ENCODE data around the gene NFE2L1.

NFE2L1 gene

GRCh38 chr17:48002916-48003416, 45.2 kb upstream of the NFE2L1 start:
- Histone ChIP-seq H2BK120ac (ENCODE audit: low read depth, low read length) (no peak overlapping the region), H3K27ac (ENCODE audit: low read depth, low read length) (peak overlapping the region; percentile 83), H3K4ac (ENCODE audit: low read depth, low read length) (no peak overlapping the region), H3K9ac (ENCODE audit: low read length) (no peak overlapping the region), H3K36me3 (ENCODE audit: control insufficient read depth, insufficient read depth, low read length) (no peaks in the 10 kb centered on the region), H3K79me2 (ENCODE audit: control insufficient read depth, insufficient read depth, low read length) (no peaks in the 10 kb centered on the region), H3K56ac (ENCODE audit: low read length) (peak overlapping the region; percentile 76), H2BK15ac (replicated peaks; ENCODE audit: low read depth) (no peak overlapping the region), H3K23ac (ENCODE audit: low read length) (no peak overlapping the region), H3K4me2 (ENCODE audit: low read length) (no peak overlapping the region), H3K4me3 (ENCODE audit: low read length) (no peak overlapping the region), H3K27me3 (ENCODE audit: insufficient read depth, low read length, poor library complexity) (no peaks in the 10 kb centered on the region), H3K4me1 (ENCODE audit: control insufficient read depth, low read depth, low read length) (peaks cover 17% of the 10 kb centered on the region), H4K5ac (ENCODE audit: low read length) (peak overlapping the region; percentile 77), H2AK5ac (ENCODE audit: low read length) (no peak overlapping the region), H3K79me1 (ENCODE audit: low read length) (no peaks in the 10 kb centered on the region), H2BK5ac (ENCODE audit: low read length) (peak overlapping the region; percentile 68), H4K8ac (ENCODE audit: low read depth, low read length) (no peak overlapping the region), H3K18ac (ENCODE audit: low read length) (peak overlapping the region; percentile 54)
- DNase-seq, result no peak
- no CpG with 5 or more reads among the region's 7 CpGs for WGBS (ENCODE audit: extremely low coverage, insufficient coverage, low lambda C conversion rate)

- Histone ChIP-seq H3K36me3 (ENCODE audit: control insufficient read depth, insufficient read depth, low read length) (no peaks in the 10 kb centered on the region), H3K79me1 (ENCODE audit: low read length) (no peaks in the 10 kb centered on the region), H3K27ac (ENCODE audit: low read depth, low read length) (peak overlapping the region; percentile 83), H3K18ac (ENCODE audit: low read length) (peak overlapping the region; percentile 54), H3K56ac (ENCODE audit: low read length) (peak overlapping the region; percentile 76), H2BK120ac (ENCODE audit: low read depth, low read length) (no peak overlapping the region), H2AK5ac (ENCODE audit: low read length) (peak overlapping the region; percentile 1), H3K4me1 (ENCODE audit: control insufficient read depth, low read depth, low read length) (peaks cover 17% of the 10 kb centered on the region), H3K79me2 (ENCODE audit: control insufficient read depth, insufficient read depth, low read length) (no peaks in the 10 kb centered on the region), H3K4me2 (ENCODE audit: low read length) (no peak overlapping the region), H4K5ac (ENCODE audit: low read length) (no peak overlapping the region), H2BK15ac (replicated peaks; ENCODE audit: low read depth) (peak overlapping the region; percentile 10), H3K4ac (ENCODE audit: low read depth, low read length) (no peak overlapping the region), H3K9ac (ENCODE audit: low read length) (no peak overlapping the region), H4K8ac (ENCODE audit: low read depth, low read length) (no peak overlapping the region), H3K23ac (ENCODE audit: low read length) (no peak overlapping the region), H3K27me3 (ENCODE audit: insufficient read depth, low read length, poor library complexity) (no peaks in the 10 kb centered on the region), H3K4me3 (ENCODE audit: low read length) (no peak overlapping the region), H2BK5ac (ENCODE audit: low read length) (no peak overlapping the region)
- DNase-seq, result peak; percentile 53
- no CpG with 5 or more reads among the region's 17 CpGs for WGBS (ENCODE audit: extremely low coverage, insufficient coverage, low lambda C conversion rate)
Measured at GRCh38 chr17:48003417-48004151, 44.6 kb upstream of the NFE2L1 start.

- Histone ChIP-seq H2BK15ac (replicated peaks; ENCODE audit: low read depth) (peak overlapping the region; percentile 93), H4K8ac (ENCODE audit: low read depth, low read length) (no peak overlapping the region), H3K56ac (ENCODE audit: low read length) (peak overlapping the region; percentile 49), H3K4me1 (ENCODE audit: control insufficient read depth, low read depth, low read length) (peaks cover 17% of the 10 kb centered on the region), H3K18ac (ENCODE audit: low read length) (peak overlapping the region; percentile 32), H3K4me2 (ENCODE audit: low read length) (no peak overlapping the region), H2BK5ac (ENCODE audit: low read length) (no peak overlapping the region), H4K5ac (ENCODE audit: low read length) (peak overlapping the region; percentile 39), H3K79me2 (ENCODE audit: control insufficient read depth, insufficient read depth, low read length) (no peaks in the 10 kb centered on the region), H3K36me3 (ENCODE audit: control insufficient read depth, insufficient read depth, low read length) (no peaks in the 10 kb centered on the region), H3K9ac (ENCODE audit: low read length) (no peak overlapping the region), H3K4ac (ENCODE audit: low read depth, low read length) (no peak overlapping the region), H3K4me3 (ENCODE audit: low read length) (no peak overlapping the region), H3K27ac (ENCODE audit: low read depth, low read length) (no peak overlapping the region), H2AK5ac (ENCODE audit: low read length) (no peak overlapping the region), H3K27me3 (ENCODE audit: insufficient read depth, low read length, poor library complexity) (no peaks in the 10 kb centered on the region), H3K23ac (ENCODE audit: low read length) (no peak overlapping the region), H2BK120ac (ENCODE audit: low read depth, low read length) (no peak overlapping the region), H3K79me1 (ENCODE audit: low read length) (no peaks in the 10 kb centered on the region)
- WGBS (ENCODE audit: extremely low coverage, insufficient coverage, low lambda C conversion rate), result no CpG with 5 or more reads among the region's 3 CpGs
- DNase-seq, result no peak
Measured at GRCh38 chr17:48004983-48005382, 43.2 kb upstream of the NFE2L1 start.

- H3K79me1 ChIP-seq (ENCODE audit: low read length), result no peaks in the 10 kb centered on the region
- no peak overlapping the region for H3K56ac ChIP-seq (ENCODE audit: low read length)
- no peak overlapping the region for H2AK5ac ChIP-seq (ENCODE audit: low read length)
- no peak overlapping the region for H3K27ac ChIP-seq (ENCODE audit: low read depth, low read length)
- H3K4me1 ChIP-seq (ENCODE audit: control insufficient read depth, low read depth, low read length), result peaks cover 17% of the 10 kb centered on the region
- H3K18ac ChIP-seq (ENCODE audit: low read length), result no peak overlapping the region
- no peak overlapping the region for H3K4ac ChIP-seq (ENCODE audit: low read depth, low read length)
- no CpG with 5 or more reads among the region's 12 CpGs for WGBS (ENCODE audit: extremely low coverage, insufficient coverage, low lambda C conversion rate)
- no peak overlapping the region for H3K4me3 ChIP-seq (ENCODE audit: low read length)
- H3K9ac ChIP-seq (ENCODE audit: low read length), result no peak overlapping the region
- DNase-seq, result no peak
- no peak overlapping the region for H2BK5ac ChIP-seq (ENCODE audit: low read length)
- no peak overlapping the region for H2BK120ac ChIP-seq (ENCODE audit: low read depth, low read length)
- H3K36me3 ChIP-seq (ENCODE audit: control insufficient read depth, insufficient read depth, low read length), result no peaks in the 10 kb centered on the region
- H2BK15ac ChIP-seq (replicated peaks; ENCODE audit: low read depth), result no peak overlapping the region
- no peak overlapping the region for H4K8ac ChIP-seq (ENCODE audit: low read depth, low read length)
- no peak overlapping the region for H3K23ac ChIP-seq (ENCODE audit: low read length)
- H3K27me3 ChIP-seq (ENCODE audit: insufficient read depth, low read length, poor library complexity), result no peaks in the 10 kb centered on the region
- no peak overlapping the region for H3K4me2 ChIP-seq (ENCODE audit: low read length)
- H4K5ac ChIP-seq (ENCODE audit: low read length), result no peak overlapping the region
- no peaks in the 10 kb centered on the region for H3K79me2 ChIP-seq (ENCODE audit: control insufficient read depth, insufficient read depth, low read length)
Measured at GRCh38 chr17:48006936-48007709, 41.0 kb upstream of the NFE2L1 start.

GRCh38 chr17:48010193-48010592, 38.0 kb upstream of the NFE2L1 start:
- Histone ChIP-seq H2BK5ac (ENCODE audit: low read length) (no peak overlapping the region), H3K9ac (ENCODE audit: low read length) (no peak overlapping the region), H2AK5ac (ENCODE audit: low read length) (no peak overlapping the region), H2BK120ac (ENCODE audit: low read depth, low read length) (no peak overlapping the region), H3K27me3 (ENCODE audit: insufficient read depth, low read length, poor library complexity) (no peaks in the 10 kb centered on the region), H3K27ac (ENCODE audit: low read depth, low read length) (no peak overlapping the region), H3K79me1 (ENCODE audit: low read length) (no peaks in the 10 kb centered on the region), H3K4me3 (ENCODE audit: low read length) (no peak overlapping the region), H3K4ac (ENCODE audit: low read depth, low read length) (no peak overlapping the region), H3K4me2 (ENCODE audit: low read length) (no peak overlapping the region), H4K5ac (ENCODE audit: low read length) (no peak overlapping the region), H3K18ac (ENCODE audit: low read length) (no peak overlapping the region), H3K56ac (ENCODE audit: low read length) (no peak overlapping the region), H3K36me3 (ENCODE audit: control insufficient read depth, insufficient read depth, low read length) (no peaks in the 10 kb centered on the region), H4K8ac (ENCODE audit: low read depth, low read length) (no peak overlapping the region), H3K79me2 (ENCODE audit: control insufficient read depth, insufficient read depth, low read length) (no peaks in the 10 kb centered on the region), H3K4me1 (ENCODE audit: control insufficient read depth, low read depth, low read length) (peaks cover 2% of the 10 kb centered on the region), H2BK15ac (replicated peaks; ENCODE audit: low read depth) (no peak overlapping the region), H3K23ac (ENCODE audit: low read length) (no peak overlapping the region)
- no CpG with 5 or more reads among the region's 3 CpGs for WGBS (ENCODE audit: extremely low coverage, insufficient coverage, low lambda C conversion rate)
- DNase-seq, result no peak
